OCI-LY7 (cell line): ENCODE data around the gene CSH2. TPM values are rescaled to one million over a fixed set of nuclear protein-coding genes. Genes with fewer than 3 reads are reported as not detected.
"Not testable (repeated sequence)": the region's sequence is repeated elsewhere in the genome, so short reads cannot be mapped to it uniquely, and the experiment has no call there.

Experiments used
- BruUV-seq: library from RNA; stranded (reverse); fragments of 400-500 nt; replicated peaks from 2 replicates; lab custom pipeline; 2021; lab: Mats Ljungman, UMichigan
- CTCF ChIA-PET: fragments of 300-600 bp; sonication (Branson Sonifier 250); formaldehyde crosslinking; loops from one replicate; lab custom pipeline; 2022; ENCODE audit warnings: antibody characterized with exemption; ENCODE audit not compliant: unreplicated experiment; lab: Charles Lee
- POLR2A ChIA-PET: fragments of 300-600 bp; sonication (Branson Sonifier 250); formaldehyde crosslinking; loops from one replicate; lab custom pipeline; 2022; ENCODE audit warnings: antibody characterized with exemption; lab: Charles Lee
- DNase-seq: peaks from one replicate; pipeline ENCODE4 v3.0.0-alpha.2; 2015; ENCODE audit warnings: low spot score
- H2AFZ ChIP-seq: fragments of 200-600 bp; sonication (generic), shearing (Covaris generic); 2 replicates; pipeline ENCODE4 v1.6.1; 2014; ENCODE audit warnings: mild to moderate bottlenecking, antibody characterized with exemption, low read length, moderate library complexity
- H3K27ac ChIP-seq: fragments of 200-600 bp; sonication (generic); 2 replicates; pipeline ENCODE4 v1.5.1; 2014; ENCODE audit warnings: mixed run types, low read depth, mild to moderate bottlenecking, moderate library complexity, low read length, inconsistent platforms; ENCODE audit not compliant: poor library complexity, severe bottlenecking
- H3K36me3 ChIP-seq: fragments of 200-600 bp; sonication (generic); 2 replicates; pipeline ENCODE4 v1.6.1; 2014; ENCODE audit warnings: mild to moderate bottlenecking, antibody characterized with exemption, low read length, moderate library complexity, mixed read lengths; ENCODE audit not compliant: insufficient read depth
- H3K4me1 ChIP-seq: fragments of 200-600 bp; sonication (generic); 2 replicates; pipeline ENCODE4 v1.5.1; 2014; ENCODE audit warnings: mild to moderate bottlenecking, low read length; ENCODE audit not compliant: insufficient read depth, poor library complexity, severe bottlenecking
- H3K4me2 ChIP-seq: fragments of 200-600 bp; sonication (generic); 2 replicates; pipeline ENCODE4 v1.6.1; 2014; ENCODE audit warnings: mild to moderate bottlenecking, low read length
- H3K4me3 ChIP-seq: fragments of 200-600 bp; sonication (generic); 2 replicates; pipeline ENCODE4 v1.5.1; 2014; ENCODE audit warnings: mild to moderate bottlenecking, low read depth, low read length; ENCODE audit not compliant: poor library complexity, severe bottlenecking
- H3K79me2 ChIP-seq: fragments of 200-600 bp; sonication (generic); 2 replicates; pipeline ENCODE4 v1.6.1; 2016; ENCODE audit warnings: low read depth, mild to moderate bottlenecking, low read length, moderate library complexity, mixed read lengths; ENCODE audit not compliant: insufficient read depth
- H3K9me2 ChIP-seq: fragments of 200-600 bp; sonication (generic); 2 replicates; pipeline ENCODE4 v1.6.1; 2016; ENCODE audit warnings: mild to moderate bottlenecking, low read length, mixed read lengths; ENCODE audit not compliant: insufficient read depth
- H3K9me3 ChIP-seq: fragments of 200-600 bp; sonication (generic); 2 replicates; pipeline ENCODE4 v1.6.1; 2014; ENCODE audit warnings: mild to moderate bottlenecking, mixed run types, low read length, mixed read lengths
- H4K20me1 ChIP-seq: fragments of 200-600 bp; sonication (generic); 2 replicates; pipeline ENCODE4 v1.6.1; 2014; ENCODE audit warnings: mild to moderate bottlenecking, antibody characterized with exemption, low read length, moderate library complexity, mixed read lengths; ENCODE audit not compliant: insufficient read depth
- EZH2phosphoT487 ChIP-seq: fragments of 200-600 bp; sonication (generic); IDR thresholded peaks from 2 replicates; pipeline ENCODE4 v1.6.1; 2018; ENCODE audit warnings: low read depth, borderline replicate concordance, mild to moderate bottlenecking, mixed run types, antibody characterized with exemption, low read length, moderate library complexity, mixed read lengths
- intact Hi-C: fragments of 100-400 bp; cut with micrococcal nuclease; formaldehyde crosslinking; loops from one replicate; pipeline ENCODE4 v1.10.0; 2022; ENCODE audit not compliant: unreplicated experiment
- total RNA-seq, 2 experiments: library from RNA; depleted of rRNA in 1 of 2; stranded (reverse); fragments of >200 nt in 1 of 2; shearing (Covaris generic) in 1 of 2; gene quantifications; 2 replicates each; pipeline ENCODE4 v1.2.3, GENCODE V29; 2014 to 2022
- TF ChIP-seq, protein P1 (sequence below): fragments of 200-600 bp; sonication (generic); conservative IDR thresholded peaks from 2 replicates; pipeline ENCODE4 v1.5.1; 2014; ENCODE audit warnings: mild to moderate bottlenecking, antibody characterized with exemption, low read length, moderate library complexity, mixed read lengths

CSH2 gene
- total RNA-seq, 2 experiments from 2014 or later: not detected

DNA sequence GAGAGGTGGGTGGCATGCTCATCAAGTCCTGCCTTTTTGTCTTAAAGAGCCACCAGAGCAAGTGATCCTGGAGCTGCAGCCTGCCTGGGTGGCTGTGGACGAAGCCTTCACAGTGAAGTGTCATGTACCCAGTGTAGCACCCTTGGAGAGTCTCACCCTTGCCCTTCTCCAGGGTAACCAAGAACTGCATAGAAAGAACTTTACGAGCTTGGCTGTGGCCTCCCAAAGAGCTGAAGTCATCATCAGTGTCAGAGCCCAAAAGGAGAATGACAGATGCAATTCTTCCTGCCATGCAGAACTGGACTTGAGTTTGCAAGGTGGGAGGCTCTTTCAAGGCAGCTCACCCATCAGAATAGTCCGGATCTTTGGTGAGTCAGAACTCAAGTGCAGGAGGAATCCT lies 14.2 kb downstream of the CSH2 start:
- BruUV-seq: no TSS peak
- no peaks in the 10 kb centered on the region for H3K36me3 ChIP-seq
- DNase-seq: no peak
- POLR2A ChIA-PET: no interaction called here
- intact Hi-C loops: no loop called here
- no peak overlapping the region for H3K4me2 ChIP-seq
- CTCF ChIA-PET: no interaction called here
- no peak overlapping the region for H3K27ac ChIP-seq
- TF ChIP-seq, protein P1, sequence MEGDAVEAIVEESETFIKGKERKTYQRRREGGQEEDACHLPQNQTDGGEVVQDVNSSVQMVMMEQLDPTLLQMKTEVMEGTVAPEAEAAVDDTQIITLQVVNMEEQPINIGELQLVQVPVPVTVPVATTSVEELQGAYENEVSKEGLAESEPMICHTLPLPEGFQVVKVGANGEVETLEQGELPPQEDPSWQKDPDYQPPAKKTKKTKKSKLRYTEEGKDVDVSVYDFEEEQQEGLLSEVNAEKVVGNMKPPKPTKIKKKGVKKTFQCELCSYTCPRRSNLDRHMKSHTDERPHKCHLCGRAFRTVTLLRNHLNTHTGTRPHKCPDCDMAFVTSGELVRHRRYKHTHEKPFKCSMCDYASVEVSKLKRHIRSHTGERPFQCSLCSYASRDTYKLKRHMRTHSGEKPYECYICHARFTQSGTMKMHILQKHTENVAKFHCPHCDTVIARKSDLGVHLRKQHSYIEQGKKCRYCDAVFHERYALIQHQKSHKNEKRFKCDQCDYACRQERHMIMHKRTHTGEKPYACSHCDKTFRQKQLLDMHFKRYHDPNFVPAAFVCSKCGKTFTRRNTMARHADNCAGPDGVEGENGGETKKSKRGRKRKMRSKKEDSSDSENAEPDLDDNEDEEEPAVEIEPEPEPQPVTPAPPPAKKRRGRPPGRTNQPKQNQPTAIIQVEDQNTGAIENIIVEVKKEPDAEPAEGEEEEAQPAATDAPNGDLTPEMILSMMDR: no peak
- TF ChIP-seq EZH2phosphoT487: no peak
- H3K4me3 ChIP-seq: no peak overlapping the region
- no peak overlapping the region for H2AFZ ChIP-seq
- no peaks in the 10 kb centered on the region for H3K9me3 ChIP-seq
- H3K9me2 ChIP-seq: no peaks in the 10 kb centered on the region
- H3K4me1 ChIP-seq: no peaks in the 10 kb centered on the region
- no peaks in the 10 kb centered on the region for H3K79me2 ChIP-seq
- no peaks in the 10 kb centered on the region for H4K20me1 ChIP-seq

DNA sequence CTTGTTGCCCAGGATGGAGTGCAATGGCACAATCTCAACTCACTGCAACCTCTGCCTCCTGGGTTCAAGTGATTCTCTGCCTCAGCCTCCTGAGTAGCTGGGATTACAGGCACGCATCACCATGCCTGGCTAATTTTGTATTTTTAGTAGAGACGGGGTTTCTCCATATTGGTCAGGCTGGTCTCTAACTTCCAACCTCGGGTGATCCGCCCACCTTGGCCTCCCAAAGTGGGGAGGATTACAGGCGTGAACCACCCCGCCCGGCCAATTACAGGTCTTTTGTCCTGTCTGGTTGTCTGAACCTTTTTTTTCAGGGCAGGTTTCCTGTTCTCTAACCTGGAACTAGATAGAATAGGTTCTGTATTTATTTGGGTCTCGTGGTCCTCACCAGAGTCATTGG lies 17.1 kb downstream of the CSH2 start:
- POLR2A ChIA-PET: interaction anchor here (0.6 to 0.7 kb wide), 2 partner anchors 181 to 304 kb away, joined by 3 read pairs; no protein-coding TSS in a partner anchor
- H3K36me3 ChIP-seq, BruUV-seq, intact Hi-C loops, DNase-seq, H3K4me3 ChIP-seq, H4K20me1 ChIP-seq, H3K9me2 ChIP-seq, H3K9me3 ChIP-seq, H2AFZ ChIP-seq, H3K79me2 ChIP-seq, CTCF ChIA-PET, H3K4me2 ChIP-seq, H3K27ac ChIP-seq, H3K4me1 ChIP-seq: not testable (repeated sequence)

DNA sequence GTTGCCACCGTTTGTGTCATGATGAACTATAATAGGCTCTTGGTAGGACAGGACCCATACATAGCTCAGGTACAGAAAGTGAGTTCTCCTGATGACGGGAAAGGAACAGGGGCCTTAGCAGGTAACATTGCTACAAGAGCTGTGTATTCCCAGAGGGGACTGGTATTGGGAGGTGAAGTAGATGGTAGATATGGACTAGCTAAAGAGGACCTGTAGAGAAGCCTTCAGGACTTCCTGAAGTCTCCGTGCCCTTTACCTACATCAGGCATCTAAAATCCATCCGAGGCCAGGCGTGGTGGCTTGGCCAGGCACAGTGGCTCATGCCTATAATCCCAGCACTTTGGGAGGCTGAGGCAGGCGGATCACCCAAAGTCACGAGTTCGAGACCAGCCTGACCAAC lies 18.3 kb downstream of the CSH2 start:
- BruUV-seq: no TSS peak
- ChIA-PET CTCF (no interaction called here), POLR2A (interaction anchor here (0.9 kb wide), 1 partner anchor 10 kb away, joined by 4 read pairs; no protein-coding TSS in a partner anchor)
- DNase-seq: no peak
- Histone ChIP-seq H2AFZ (no peak overlapping the region), H3K4me3 (no peak overlapping the region), H4K20me1 (no peaks in the 10 kb centered on the region), H3K4me1 (no peaks in the 10 kb centered on the region), H3K79me2 (no peaks in the 10 kb centered on the region), H3K9me2 (no peaks in the 10 kb centered on the region), H3K4me2 (no peak overlapping the region), H3K9me3 (no peaks in the 10 kb centered on the region), H3K27ac (no peak overlapping the region), H3K36me3 (no peaks in the 10 kb centered on the region)
- TF ChIP-seq, protein P1: no peak
- intact Hi-C loops: no loop called here
